MM.1S (cell line): ENCODE measurements around the gene NCAPG.

ENCODE experiments used
- CTCF ChIP-seq: fragments of 300-600 bp; sonication (generic); IDR thresholded peaks from 2 replicates; pipeline ENCODE4 v1.5.1; 2016; ENCODE audit warnings: antibody characterized with exemption, low read length, mixed read lengths
- EZH2 ChIP-seq: fragments of 300-600 bp; sonication (generic); optimal IDR thresholded peaks from 2 replicates; pipeline ENCODE3; 2017; ENCODE audit warnings: low read depth, mild to moderate bottlenecking, antibody characterized with exemption, low read length, mixed read lengths
- EZH2phosphoT487 ChIP-seq: fragments of 300-600 bp; sonication (generic); IDR thresholded peaks from 2 replicates; pipeline ENCODE4 v1.6.1; 2018; ENCODE audit warnings: antibody characterized with exemption, low read length

- TF ChIP-seq CTCF = no peak
- TF ChIP-seq EZH2 = no peak
- TF ChIP-seq EZH2phosphoT487 = no peak
These were observed 37.6 kb upstream of the NCAPG start for GRCh38 chr4:17773135-17773698.
